K562 (cell line): ENCODE data around the gene RTN4. TPM values are rescaled to one million over a fixed set of nuclear protein-coding genes. Genes with fewer than 3 reads are reported as not detected.

Experiments
- ATF1 ChIP-seq, 2 experiments: fragments of 450-650 bp in 1 of 2; IDR thresholded peaks; 2 replicates each; pipeline ENCODE4 v1.6.1; 2016; ENCODE audit warnings: missing compliant biosample characterization in 1 of 2, missing genetic modification characterization in 1 of 2
- CHCHD3 ChIP-seq: fragments of 250-450 bp; sonication (Bioruptor Pico); IDR thresholded peaks from 2 replicates; pipeline ENCODE4 v2.1.2; 2022; ENCODE audit warnings: mild to moderate bottlenecking
- DIDO1 ChIP-seq: fragments of 450-650 bp; IDR thresholded peaks from 2 replicates; pipeline ENCODE4 v1.6.1; 2016; ENCODE audit warnings: low read depth, missing biosample characterization, missing genetic modification characterization
- EZH2 ChIP-seq: IDR thresholded peaks from 2 replicates; pipeline ENCODE4 v1.6.1; 2012; ENCODE audit warnings: low read depth, mild to moderate bottlenecking, inconsistent platforms, low read length, borderline replicate concordance
- FOXM1 ChIP-seq, 2 experiments: fragments of 450-650 bp in 1 of 2; sonication (generic) in 1 of 2; formaldehyde crosslinking in 1 of 2; IDR thresholded peaks; 2 replicates each; pipeline versions ENCODE4 v1.6.1 to v1.9.0; 2017 to 2022; ENCODE audit warnings: low read depth in 2 of 2, mild to moderate bottlenecking in 2 of 2, missing genetic modification reagents in 1 of 2, moderate library complexity in 1 of 2
- HNRNPH1 ChIP-seq: fragments of 200-400 bp; formaldehyde crosslinking; optimal IDR thresholded peaks from 2 replicates; pipeline ENCODE3; 2017; ENCODE audit warnings: low read depth, mild to moderate bottlenecking, low read length, moderate library complexity
- HNRNPUL1 ChIP-seq: fragments of 200-400 bp; formaldehyde crosslinking; IDR thresholded peaks from 2 replicates; pipeline ENCODE4 v1.6.1; 2017; ENCODE audit warnings: low read length
- KAT2B ChIP-seq: IDR thresholded peaks from one replicate; pipeline ENCODE4 v1.6.1; 2012; ENCODE audit warnings: low read depth, mild to moderate bottlenecking, control low read depth, inconsistent platforms, low read length, moderate library complexity
- PRPF4 ChIP-seq: fragments of 200-400 bp; formaldehyde crosslinking; IDR thresholded peaks from one replicate; pipeline ENCODE4 v1.6.1; 2017; ENCODE audit warnings: low read length, low read depth, mild to moderate bottlenecking; ENCODE audit not compliant: insufficient read depth, poor library complexity, severe bottlenecking
- RBBP5 ChIP-seq: fragments of 200-600 bp; sonication (generic); IDR thresholded peaks from 2 replicates; pipeline ENCODE4 v1.6.1; 2012; ENCODE audit warnings: borderline replicate concordance, mild to moderate bottlenecking, low read length, control low read depth, inconsistent platforms; ENCODE audit not compliant: insufficient read depth, poor library complexity, severe bottlenecking
- STAT5B ChIP-seq: fragments of 250-450 bp; sonication (Bioruptor Pico); IDR thresholded peaks from 2 replicates; pipeline ENCODE4 v1.8.0; 2021; ENCODE audit warnings: mild to moderate bottlenecking, inconsistent platforms
- U2AF2 ChIP-seq: fragments of 200-400 bp; formaldehyde crosslinking; optimal IDR thresholded peaks from 2 replicates; pipeline ENCODE3; 2017; ENCODE audit warnings: low read depth, mild to moderate bottlenecking, low read length
- ZNF57 ChIP-seq: fragments of 450-650 bp; formaldehyde crosslinking; IDR thresholded peaks from 2 replicates; pipeline ENCODE4 v1.4.0; 2020; ENCODE audit warnings: mild to moderate bottlenecking, moderate library complexity
- ZNF592 ChIP-seq: fragments of 450-650 bp; IDR thresholded peaks from 2 replicates; pipeline ENCODE4 v1.6.1; 2017; ENCODE audit warnings: antibody characterized with exemption, mild to moderate bottlenecking
- ZNF695 ChIP-seq: fragments of 450-650 bp; formaldehyde crosslinking; IDR thresholded peaks from 2 replicates; pipeline ENCODE4 v1.4.0; 2020; ENCODE audit warnings: mild to moderate bottlenecking, moderate library complexity
- ZNF830 ChIP-seq: fragments of 250-450 bp; sonication (Bioruptor Pico); IDR thresholded peaks from 2 replicates; pipeline ENCODE4 v1.5.0; 2021; ENCODE audit warnings: mild to moderate bottlenecking
- polyA plus RNA-seq, 8 experiments: library from polyadenylated mRNA; depleted of rRNA in 4 of 8; stranded (reverse) in 5 of 8; unstranded in 3 of 8; fragments of >200 nt; fragmentation: Nextera tagmentation in 2 of 8; fragmentation: Illumina TruSeq in 1 of 8; extraction: Ambion mirVana in 2 of 8; extraction: Trizol in 1 of 8; gene quantifications; 2 replicates each; pipeline versions ENCODE4 v1.2.1 to v1.2.3, GENCODE V29; 2011 to 2014; ENCODE audit warnings: inconsistent platforms in 1 of 8, missing spikeins in 1 of 8
- total RNA-seq, 7 experiments: library from RNA; depleted of rRNA in 6 of 7; stranded (reverse); fragments of >200 nt in 6 of 7; fragmentation: Illumina TruSeq in 2 of 7; extraction: Trizol in 2 of 7; gene quantifications; 2 replicates each; pipeline versions ENCODE4 v1.2.1 to v1.2.3, GENCODE V29; 2011 to 2021; ENCODE audit warnings: low replicate concordance in 1 of 7
- TF ChIP-seq, protein P1 (sequence below): fragments of 150-350 bp; IDR thresholded peaks from 2 replicates; pipeline ENCODE4 v1.6.1; 2014; ENCODE audit warnings: low read depth, mild to moderate bottlenecking, low read length, borderline replicate concordance
- TF ChIP-seq, protein P2 (sequence below): fragments of 250-450 bp; sonication (Bioruptor Pico); IDR thresholded peaks from 2 replicates; pipeline ENCODE4 v1.5.1; 2021; ENCODE audit warnings: mild to moderate bottlenecking

The RTN4 gene
- total and polyA plus RNA-seq, 9 of the 15 experiments (the other 6 are each of a cell fraction or from before 2014, with no cell fraction given): 73.0 to 248 (median 116) TPM

DNA sequence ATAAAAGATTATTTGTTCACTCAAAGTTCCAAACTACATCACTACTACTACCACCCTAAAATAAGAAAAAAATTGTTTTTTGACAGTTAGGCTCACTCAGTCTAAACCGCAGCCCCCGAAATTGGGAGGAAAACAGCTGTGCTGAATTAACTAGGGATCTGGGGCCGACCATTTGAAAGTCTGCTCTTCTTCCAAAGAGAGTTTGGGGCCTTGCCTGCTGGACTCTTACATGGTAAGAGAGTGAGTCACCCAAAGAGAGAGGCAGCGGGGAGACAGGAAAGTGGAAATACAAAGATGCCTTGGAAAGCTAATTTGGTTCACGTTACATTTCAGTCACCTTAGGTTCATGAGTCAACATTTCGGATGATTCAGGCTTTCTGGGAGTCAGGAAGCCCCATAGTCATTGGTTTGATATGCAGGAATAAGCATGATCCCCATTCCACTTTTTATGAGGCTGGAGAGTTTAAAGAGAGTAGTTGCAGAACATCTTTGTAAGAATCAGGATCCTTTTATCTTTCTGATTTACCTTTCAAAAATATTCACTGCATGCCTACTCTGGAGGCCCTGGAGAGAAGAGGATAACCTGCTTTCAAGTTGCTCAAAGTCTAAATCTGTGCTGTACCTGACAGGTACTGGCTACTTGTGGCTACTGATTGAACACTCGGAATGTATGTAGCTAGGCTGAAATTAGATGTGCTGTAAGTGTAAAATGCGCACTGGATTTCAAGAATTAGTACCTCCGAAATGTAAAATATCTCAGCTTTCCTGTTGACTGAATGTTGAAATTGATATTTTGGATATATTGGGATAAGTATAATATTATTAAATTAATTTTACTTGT, 995 bp upstream of the RTN4 start (continued):
- TF ChIP-seq, protein P1, sequence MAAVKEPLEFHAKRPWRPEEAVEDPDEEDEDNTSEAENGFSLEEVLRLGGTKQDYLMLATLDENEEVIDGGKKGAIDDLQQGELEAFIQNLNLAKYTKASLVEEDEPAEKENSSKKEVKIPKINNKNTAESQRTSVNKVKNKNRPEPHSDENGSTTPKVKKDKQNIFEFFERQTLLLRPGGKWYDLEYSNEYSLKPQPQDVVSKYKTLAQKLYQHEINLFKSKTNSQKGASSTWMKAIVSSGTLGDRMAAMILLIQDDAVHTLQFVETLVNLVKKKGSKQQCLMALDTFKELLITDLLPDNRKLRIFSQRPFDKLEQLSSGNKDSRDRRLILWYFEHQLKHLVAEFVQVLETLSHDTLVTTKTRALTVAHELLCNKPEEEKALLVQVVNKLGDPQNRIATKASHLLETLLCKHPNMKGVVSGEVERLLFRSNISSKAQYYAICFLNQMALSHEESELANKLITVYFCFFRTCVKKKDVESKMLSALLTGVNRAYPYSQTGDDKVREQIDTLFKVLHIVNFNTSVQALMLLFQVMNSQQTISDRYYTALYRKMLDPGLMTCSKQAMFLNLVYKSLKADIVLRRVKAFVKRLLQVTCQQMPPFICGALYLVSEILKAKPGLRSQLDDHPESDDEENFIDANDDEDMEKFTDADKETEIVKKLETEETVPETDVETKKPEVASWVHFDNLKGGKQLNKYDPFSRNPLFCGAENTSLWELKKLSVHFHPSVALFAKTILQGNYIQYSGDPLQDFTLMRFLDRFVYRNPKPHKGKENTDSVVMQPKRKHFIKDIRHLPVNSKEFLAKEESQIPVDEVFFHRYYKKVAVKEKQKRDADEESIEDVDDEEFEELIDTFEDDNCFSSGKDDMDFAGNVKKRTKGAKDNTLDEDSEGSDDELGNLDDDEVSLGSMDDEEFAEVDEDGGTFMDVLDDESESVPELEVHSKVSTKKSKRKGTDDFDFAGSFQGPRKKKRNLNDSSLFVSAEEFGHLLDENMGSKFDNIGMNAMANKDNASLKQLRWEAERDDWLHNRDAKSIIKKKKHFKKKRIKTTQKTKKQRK: no peak
- TF ChIP-seq HNRNPUL1 (no peak), ZNF695 (CRISPR knock-in tag) (no peak), CHCHD3 (no peak), STAT5B (CRISPR knock-in tag) (no peak), DIDO1 (no peak), RBBP5 (no peak), ATF1 (CRISPR knock-in tag; IDR thresholded peaks at IDR 0.05) (no peak), ATF1 (tag; IDR thresholded peaks at IDR 0.05) (no peak), ZNF830 (CRISPR knock-in tag) (no peak), EZH2 (no peak), PRPF4 (no peak), FOXM1 (IDR thresholded peaks at IDR 0.05; ENCODE audit: low read depth) (no peak), FOXM1 (CRISPR knock-in tag; IDR thresholded peaks at IDR 0.05; ENCODE audit: low read depth) (no peak), KAT2B (no peak), ZNF57 (no peak), ZNF592 (no peak), U2AF2 (no peak), HNRNPH1 (no peak)
- TF ChIP-seq, protein P2, sequence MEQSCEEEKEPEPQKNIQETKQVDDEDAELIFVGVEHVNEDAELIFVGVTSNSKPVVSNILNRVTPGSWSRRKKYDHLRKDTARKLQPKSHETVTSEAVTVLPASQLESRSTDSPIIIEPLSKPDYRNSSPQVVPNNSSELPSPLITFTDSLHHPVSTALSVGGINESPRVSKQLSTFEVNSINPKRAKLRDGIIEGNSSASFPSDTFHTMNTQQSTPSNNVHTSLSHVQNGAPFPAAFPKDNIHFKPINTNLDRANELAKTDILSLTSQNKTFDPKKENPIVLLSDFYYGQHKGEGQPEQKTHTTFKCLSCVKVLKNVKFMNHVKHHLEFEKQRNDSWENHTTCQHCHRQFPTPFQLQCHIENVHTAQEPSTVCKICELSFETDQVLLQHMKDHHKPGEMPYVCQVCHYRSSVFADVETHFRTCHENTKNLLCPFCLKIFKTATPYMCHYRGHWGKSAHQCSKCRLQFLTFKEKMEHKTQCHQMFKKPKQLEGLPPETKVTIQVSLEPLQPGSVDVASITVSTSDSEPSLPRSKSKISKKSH (CRISPR knock-in tag): no peak
